ENCODE measurements around the gene ARVCF. TPM values are rescaled to one million over a fixed set of nuclear protein-coding genes. Genes with fewer than 3 reads are reported as not detected.

The ARVCF gene
- total RNA-seq, 1 donor from 2014 or later: 1.7 TPM

DNA sequence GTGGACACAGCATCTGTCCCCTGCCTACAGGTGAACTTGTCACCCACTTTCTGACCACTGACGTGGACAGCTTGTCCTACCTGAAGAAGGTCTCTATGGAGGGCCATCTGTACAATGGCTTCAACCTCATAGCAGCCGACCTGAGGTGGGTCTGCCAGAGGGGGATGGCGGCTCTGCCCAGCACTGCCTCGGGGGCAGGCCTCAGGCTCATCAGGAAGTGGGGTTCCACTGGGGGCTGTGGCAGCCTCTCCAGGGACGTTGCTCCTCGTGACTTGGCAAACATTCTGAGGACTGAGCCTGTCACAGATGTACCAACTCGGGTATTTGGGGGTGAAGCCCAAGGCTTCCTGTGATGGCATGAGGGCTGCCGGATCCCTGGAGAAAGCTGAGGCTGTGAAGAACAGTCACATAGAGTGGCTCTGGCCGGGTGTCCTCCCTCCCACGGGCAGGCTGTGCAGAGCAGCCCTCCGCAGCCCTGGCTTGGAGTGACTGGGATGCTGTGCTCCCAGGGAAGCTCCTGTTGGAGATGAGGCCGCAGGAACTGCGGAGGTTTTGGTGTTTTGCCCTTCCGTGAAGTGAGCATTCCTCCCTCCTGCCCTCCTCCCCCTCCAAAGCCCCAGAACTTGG lies 36.9 kb upstream of the ARVCF start:
- intact Hi-C loops (cut with micrococcal nuclease): no loop called here

GRCh38 chr22:20052309-20053259 lies 36.0 kb upstream of the ARVCF start:
- intact Hi-C loops (cut with micrococcal nuclease): no loop called here

DNA sequence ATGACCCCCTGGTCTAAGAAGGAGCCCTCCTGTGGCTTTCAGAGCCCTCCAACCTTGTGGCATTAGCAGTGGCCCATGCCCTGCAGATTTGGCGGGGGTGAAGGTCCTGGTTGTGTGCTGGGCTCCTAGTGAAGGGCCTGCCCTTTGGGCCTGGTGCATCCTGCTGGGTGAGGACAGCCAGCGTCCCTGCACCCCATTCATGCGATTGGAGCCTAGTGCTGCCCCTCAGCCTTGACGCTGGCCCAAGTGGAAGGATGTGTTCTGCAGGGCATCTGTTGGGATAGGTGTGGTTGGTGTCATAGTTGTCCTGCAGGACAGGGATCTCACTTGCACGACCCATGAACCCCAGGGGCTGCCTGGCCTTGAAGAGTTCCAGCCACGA lies 35.3 kb upstream of the ARVCF start:
- intact Hi-C loops (cut with micrococcal nuclease): no loop called here

DNA sequence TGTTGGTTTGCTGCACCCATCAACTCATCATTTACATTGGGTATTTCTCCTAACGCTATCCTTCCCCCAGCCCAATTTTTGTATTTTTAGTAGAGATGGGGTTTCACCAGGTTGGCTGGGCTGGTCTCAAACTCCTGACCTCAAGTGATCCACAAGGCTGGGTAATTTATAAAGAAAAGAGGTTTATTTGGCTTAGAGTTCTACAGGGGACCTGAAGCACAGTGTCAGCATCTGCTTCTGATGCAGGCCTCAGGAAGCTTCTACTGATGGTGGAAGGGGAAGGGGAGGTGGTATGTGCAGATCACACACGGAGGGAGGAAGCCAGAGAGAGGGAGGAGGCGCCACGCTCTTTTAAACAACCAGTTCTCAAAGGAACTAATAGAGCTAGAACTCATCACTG lies 30.1 kb upstream of the ARVCF start:
- intact Hi-C loops (cut with micrococcal nuclease): no loop called here

- intact Hi-C loops (cut with micrococcal nuclease): no loop called here
These were observed 28.0 kb upstream of the ARVCF start for GRCh38 chr22:20044495-20045151.

- intact Hi-C loops (cut with micrococcal nuclease): no loop called here
These were observed 27.3 kb upstream of the ARVCF start for GRCh38 chr22:20043997-20044342.

DNA sequence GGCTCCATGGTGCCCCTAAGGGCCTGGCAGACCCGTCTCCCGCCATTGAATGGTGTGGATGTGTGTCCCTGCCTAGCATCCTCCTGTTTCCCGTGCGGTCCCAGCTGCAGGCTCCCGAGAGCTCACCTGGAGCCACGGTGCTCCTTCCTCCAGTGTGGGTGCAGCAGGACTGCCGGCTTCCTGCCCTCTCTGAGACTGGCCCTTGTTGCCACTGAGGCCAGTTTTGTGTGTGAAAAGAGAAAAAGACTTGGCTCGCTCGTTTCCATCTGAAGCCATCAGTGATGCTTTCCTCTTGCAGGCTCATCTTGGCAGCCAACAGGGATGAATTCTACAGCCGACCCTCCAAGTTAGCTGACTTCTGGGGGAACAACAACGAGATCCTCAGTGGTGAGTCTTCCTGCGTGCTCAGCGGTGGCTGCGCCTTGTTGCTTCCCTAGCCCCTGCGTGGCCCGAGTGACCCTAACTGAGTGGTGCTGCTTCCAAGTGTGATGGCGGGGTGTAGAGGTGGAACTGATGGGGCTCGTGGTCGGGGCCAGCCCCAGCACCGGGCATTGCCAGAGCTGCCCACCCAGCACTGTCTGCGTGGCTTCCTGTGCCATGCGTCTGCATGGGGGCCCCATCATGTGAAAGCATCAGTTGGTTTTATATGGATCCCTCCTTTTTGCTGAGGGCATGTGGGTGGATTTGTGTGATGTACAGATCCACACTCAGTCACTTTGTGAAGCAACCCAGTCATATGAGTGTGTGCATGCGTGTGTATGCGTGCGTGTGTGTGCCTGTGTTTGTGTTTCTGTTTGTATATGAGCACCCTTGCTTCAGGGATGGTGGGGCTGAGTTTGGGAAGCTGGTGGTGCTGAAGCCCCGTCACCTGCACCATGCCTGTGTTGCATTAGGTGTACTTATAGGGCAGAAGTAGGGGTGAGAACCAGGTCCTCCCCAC lies 26.7 kb upstream of the ARVCF start:
- intact Hi-C loops (cut with micrococcal nuclease): no loop called here

DNA sequence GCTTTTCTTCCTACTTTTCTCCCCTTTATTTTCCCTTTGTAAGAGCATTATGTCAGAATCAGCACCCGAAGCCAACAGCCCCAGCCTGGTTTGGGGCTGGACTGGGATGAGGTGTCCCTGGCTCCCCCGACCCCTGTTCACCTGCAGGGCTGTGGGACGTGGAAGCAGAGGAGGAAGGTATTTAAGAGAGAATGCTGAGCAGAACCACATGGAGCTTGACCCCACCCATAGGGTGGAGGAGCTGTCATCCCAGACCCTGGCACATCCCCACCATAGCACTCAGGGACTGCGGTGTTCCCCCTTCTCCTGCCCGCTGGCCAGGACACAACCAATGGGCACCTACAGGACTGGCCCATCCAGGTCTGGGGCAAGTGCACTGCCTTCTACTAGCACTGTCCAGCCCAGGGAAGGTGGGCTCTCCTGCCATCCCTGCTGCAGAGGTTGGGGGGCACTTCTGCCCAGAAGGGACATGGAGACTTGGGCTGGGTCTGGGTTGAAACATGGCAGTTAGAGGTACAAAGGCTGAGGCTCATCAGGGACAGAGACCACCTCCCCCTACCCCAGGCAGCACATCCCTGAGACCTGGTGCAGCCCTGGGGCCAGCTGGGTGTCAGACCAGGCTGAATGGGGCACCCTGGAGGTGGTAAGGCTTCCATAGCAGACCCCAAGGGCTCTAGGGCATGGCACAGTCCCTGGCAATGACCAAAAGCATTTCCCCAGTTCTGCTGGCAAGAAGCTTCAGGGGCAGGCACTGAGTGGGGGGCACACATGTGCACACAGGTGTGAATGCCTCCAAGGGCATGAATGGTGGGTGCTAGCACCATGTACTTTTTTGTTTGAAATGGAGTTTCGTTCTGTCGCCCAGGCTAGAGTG lies 23.9 kb upstream of the ARVCF start:
- intact Hi-C loops (cut with micrococcal nuclease): no loop called here

DNA sequence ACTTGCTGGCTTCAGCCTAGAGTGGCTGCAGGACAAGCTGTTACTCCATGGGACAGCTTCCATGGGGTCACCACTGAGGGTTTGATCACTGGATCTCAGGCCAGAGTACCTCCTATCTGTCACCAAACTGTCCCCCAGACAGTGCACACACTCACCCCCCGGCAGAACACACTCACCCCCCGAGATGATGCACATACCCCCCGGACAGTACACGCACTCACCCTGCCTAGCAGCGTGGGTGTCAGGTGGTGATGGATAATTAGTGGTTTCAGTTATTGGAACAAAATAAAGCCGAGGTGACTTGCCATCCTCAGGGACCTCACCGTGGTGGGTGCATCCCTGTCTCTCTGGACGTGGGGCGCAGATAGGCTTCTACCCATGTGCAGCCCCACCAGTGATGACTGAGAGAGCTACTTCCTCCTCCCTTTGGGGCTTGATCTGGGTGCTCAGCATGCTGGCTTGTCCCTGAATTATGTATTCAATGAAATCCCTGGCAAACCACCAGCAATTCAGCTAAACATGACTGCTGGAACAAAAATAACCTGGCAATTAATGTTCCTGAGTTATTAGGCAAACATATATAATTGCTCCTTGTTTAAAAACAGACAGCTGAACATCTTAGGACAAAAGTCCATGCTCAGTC lies 23.2 kb upstream of the ARVCF start:
- intact Hi-C loops (cut with micrococcal nuclease): no loop called here

DNA sequence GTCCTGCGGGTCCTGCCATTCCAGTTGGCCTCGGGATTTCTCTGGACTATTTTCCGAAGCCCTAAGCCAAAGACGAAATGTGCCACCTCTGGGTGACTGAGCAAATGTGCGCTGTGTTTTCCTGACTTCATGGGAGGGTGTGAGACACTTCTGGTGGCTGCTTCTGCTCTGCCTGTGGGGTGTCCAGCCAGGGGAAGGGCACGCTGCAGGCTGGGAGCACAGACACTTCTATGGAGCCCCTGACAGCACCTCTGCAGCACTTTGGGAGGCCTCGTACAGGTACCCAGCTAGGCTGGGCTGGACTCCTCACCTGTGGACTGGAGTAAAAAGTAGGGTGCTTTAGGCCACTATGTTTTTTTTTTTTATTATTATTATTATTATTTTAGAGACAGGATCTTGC lies 22.0 kb upstream of the ARVCF start:
- intact Hi-C loops (cut with micrococcal nuclease): no loop called here

DNA sequence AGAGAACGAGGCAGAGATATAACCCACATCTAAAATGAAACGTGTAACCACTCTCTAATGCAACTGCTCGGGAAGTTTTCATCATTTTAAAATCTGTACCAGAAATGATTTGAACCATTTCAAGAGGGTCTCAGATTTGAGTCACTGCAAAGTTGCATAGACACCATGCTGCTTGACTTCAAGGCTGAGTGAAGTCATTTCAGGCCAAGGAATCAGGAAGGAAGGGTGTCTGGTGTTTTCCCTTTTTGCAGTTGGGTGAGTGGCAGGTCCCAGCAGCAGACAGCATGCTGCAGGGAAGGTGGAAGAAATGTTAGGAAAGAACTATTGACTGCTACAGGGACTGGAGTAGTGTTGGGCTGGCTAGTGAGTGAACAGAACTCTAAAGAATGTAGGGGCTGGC lies 20.8 kb upstream of the ARVCF start:
- intact Hi-C loops (cut with micrococcal nuclease): no loop called here

DNA sequence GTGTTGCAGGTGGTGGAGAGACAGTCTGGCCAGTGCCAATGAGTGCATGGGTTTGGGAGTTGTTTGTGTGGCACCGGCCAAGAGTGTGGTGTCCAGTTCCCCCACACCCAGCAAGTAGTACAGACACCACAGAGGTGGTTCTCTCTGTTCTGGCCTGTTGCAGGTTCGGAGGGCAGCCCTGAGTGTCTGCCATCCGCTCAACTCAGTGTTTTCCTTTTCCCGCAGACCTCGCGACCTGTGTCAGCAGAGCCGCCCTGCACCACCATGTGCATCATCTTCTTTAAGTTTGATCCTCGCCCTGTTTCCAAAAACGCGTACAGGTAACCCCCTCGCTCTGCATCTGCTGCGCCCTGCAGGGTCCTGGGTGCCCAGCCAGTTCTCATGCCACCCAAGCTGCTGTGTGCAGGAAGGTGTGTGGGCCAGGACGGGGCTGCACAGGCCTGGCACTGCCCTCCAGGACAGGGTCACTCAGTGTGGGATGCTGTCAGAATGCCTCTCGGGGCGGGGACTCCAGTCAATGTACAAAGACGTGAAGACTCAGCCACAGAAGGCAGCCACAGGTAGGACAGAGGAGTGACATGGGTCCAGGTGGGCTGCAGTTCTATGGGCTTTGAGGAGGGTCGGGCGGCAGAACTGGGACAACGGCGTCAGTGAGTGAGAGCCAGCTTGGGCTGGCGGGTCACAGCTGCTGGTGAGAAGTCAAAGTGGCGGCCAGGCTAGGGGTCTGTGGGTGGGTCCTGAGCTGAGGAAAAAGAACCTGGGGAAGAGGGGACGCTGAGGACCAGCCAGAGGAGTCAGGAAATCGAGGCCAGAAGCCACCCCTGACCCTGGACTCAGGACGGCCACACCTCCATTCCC lies 20.1 kb upstream of the ARVCF start:
- intact Hi-C loops (cut with micrococcal nuclease): no loop called here

GRCh38 chr22:20036084-20036482 lies 19.5 kb upstream of the ARVCF start:
- intact Hi-C loops (cut with micrococcal nuclease): no loop called here

- intact Hi-C loops (cut with micrococcal nuclease): no loop called here
These were observed 18.9 kb upstream of the ARVCF start for GRCh38 chr22:20035375-20036083.

DNA sequence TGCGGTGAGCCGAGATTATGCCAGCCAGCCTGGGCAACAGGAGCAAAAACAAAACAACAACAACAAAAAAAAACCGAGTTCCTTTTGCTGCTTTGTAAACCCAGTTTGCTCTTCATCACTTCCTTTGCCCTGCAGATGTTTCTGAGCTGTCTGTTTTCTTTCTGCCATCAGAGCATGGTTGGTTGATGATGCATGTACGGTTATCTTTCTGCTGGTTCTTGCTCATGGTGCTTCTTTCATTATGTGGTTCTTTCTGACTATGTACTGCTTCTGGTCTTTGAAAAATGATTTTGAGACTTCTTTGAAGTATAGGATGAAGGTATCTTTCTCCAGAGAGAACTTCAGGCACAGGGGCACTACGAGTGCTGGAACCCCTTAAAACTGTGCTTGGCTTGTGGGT lies 17.5 kb upstream of the ARVCF start:
- intact Hi-C loops (cut with micrococcal nuclease): no loop called here

GRCh38 chr22:20033045-20033706 lies 16.6 kb upstream of the ARVCF start:
- intact Hi-C loops (cut with micrococcal nuclease): no loop called here

GRCh38 chr22:20032407-20032991 lies 15.9 kb upstream of the ARVCF start:
- intact Hi-C loops (cut with micrococcal nuclease): no loop called here

Data from T-helper 1 cell treated with Interleukin-12 subunit alpha and Interleukin-12 subunit beta and Interleukin-4 antibody, amounts not matched to agents 30 ng/mL and 1 ng/mL, for 36 hours (primary cell).